HG02852 (cell line): ENCODE results near the gene OPTC.
"Not testable (repeated sequence)": the region's sequence is repeated elsewhere in the genome, so short reads cannot be mapped to it uniquely, and the experiment has no call there.

Experiments
- ATAC-seq: cut with Tn5 transposase; IDR thresholded peaks from one replicate; pipeline ENCODE4 v1.9.1; 2021; ENCODE audit warnings: mild to moderate bottlenecking, moderate library complexity; ENCODE audit not compliant: unreplicated experiment

Gene OPTC

DNA sequence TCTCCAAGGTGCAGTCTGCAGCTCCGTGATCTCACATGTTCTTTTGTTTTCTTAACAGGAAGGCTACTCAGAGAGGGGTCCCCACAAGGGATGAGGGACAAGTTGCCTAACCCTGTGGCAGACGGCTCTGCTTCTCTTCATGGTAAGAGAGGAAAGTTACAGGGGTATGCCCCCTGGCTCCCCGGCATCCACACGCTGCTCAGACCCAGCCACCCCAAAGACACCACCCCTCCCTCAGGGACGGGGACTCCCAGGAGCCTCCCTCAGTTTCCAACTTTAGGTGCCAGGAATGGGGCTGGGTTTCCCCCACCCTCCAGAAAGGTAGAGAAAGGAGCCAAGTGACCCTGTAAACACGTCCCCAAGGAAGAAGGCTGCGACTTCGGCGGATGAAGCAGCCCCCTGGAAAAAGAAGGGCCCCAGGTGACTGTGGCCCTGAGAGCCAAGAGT, 19.7 kb downstream of the OPTC start:
- ATAC-seq = no peak

DNA sequence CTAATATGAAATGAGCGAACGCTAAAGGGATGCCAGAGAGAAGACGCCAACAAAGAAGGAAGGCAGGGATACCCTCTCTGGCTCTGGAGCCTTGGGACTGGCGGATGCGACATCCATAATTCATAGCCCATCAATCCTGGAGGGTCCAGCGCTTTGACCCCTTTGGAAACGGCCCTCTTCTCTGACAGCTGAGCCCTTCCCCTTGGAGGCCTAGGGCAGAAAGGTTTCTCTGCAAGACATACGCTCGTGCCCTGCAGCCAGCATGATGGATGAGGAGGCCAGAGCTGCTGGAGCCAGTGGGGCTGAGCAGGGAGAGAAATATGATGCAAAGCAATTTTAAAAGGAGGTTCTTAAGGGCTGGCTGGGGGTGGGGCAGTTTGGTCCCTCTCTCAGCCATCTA, 22.2 kb downstream of the OPTC start:
- ATAC-seq = no peak

DNA sequence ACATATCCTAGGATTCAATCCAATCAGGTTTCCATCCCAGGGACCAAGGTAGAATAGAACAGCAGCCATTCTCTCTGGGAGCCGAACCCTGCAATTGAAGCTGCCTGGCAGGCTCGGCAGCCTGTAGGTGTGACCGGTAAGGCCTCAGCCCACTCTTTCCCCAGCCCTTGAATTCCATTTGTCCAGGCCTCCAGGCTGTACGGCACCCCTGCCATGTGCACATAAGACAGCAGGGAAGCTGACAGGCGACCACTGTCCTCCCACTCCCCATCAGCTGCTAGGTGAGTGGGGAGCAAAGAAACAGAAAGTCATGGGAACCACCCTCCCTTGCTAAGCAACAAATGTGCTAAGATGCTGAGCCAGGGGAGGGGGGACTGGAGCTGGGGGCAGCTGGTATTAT, 23.0 kb downstream of the OPTC start:
- no peak for ATAC-seq

DNA sequence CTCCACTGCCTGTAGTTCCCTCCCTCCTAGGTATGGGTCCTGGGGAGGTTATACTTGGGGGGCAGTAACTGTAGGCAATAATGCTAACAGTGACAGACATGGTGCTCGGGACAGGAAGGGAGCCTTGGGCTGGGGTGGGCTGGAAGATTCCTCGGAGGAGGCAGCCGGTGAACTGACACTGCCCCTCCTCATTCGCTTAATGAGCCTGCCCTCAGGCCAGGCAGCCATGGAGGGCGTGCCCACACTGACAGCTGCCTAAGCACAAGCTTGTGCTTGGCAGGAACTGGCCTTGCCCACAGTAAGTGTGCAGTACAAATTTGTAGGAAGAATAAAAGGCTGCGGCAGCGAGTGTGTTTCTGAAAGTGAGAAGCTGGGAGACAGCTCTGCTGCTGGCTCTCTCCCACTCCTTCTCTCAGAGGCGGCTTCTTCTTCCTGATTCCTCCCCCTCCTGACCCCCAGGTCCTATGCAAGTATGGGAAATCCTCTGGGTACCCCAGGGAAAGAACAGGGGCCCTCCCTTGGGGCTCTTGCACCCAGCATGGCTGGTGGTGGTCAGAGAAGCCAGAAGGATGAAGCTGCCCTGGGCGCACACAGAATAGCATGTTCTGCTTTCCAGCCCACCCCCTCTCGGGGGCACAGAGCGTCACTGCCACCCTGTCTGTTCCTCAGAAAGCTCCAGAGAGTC, 23.6 kb downstream of the OPTC start:
- ATAC-seq = no peak

DNA sequence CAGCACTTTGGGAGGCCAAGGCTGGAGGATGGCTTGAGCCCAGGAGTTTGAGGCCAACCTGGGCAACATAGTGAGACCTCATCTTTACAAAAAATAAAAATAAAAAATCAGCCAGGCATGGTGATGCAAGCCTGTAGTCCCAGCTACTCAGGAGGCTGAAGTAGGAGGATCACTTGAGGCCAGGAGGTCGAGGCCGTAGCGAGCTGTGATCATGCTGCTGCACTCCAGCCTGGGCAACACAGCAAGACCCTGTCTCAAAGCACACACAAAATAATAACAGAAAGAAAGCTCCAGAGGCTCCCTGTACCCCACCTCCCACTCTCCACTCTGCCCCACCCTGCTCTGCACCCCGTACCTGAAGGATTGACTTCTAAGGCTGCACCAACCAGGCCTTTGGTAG, 24.2 kb downstream of the OPTC start:
- not testable (repeated sequence) for ATAC-seq

DNA sequence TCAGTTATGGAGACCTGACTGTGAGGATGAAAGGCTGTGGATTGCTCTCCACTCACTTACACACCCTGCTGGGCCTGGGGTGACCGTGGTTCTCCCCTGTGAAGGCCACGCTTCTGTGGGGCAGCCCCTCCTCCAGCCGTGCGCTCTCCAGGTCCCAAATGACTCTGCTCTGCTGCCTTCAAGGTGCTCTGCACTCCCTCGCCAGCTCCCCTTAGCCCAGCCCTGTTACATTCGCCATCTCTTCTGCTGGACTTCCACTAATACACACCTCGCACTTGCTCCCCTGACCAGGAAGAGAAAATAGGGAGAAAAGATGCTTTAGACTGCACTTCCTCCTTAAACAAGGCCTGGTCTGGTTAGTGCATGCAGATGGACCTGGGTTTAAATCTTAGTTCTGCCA, 24.6 kb downstream of the OPTC start:
- no peak for ATAC-seq

DNA sequence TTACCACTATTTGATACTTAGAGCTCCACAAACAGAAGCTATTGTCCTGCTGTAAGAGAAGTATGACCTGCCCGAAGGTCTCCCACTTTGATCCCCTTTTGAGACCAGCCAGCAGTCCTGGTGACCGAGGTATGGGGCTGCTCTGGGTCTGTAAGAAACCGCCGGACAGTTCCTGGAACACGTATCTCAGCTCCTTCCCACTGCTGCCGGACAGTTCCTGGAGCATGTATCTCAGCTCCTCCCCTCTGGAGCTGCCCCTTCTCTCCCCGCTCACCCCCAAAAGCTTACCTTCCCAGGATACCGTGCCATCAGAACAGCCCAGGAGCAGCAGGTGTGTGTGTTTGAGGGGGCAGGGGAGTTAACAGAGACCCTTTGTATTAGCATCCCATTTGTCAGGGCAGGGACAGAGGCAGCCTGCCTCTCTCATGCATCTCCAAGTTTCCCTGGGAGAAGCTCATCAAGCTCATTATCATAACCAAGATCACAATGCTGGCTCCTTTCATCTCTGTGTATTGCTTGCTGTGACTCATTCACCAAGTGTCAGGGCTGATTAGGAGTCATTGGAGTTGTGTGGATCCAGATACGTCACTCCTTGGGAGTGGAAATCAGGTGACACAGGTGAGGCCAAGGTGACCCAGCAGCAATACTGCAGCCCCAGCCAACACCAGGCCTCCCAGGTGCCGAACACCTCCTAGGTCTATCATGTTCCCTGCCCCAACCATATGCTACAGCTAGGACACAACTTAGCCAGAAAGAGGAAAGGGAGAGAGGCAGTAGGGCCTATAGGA, 25.3 kb downstream of the OPTC start:
- ATAC-seq = no peak

DNA sequence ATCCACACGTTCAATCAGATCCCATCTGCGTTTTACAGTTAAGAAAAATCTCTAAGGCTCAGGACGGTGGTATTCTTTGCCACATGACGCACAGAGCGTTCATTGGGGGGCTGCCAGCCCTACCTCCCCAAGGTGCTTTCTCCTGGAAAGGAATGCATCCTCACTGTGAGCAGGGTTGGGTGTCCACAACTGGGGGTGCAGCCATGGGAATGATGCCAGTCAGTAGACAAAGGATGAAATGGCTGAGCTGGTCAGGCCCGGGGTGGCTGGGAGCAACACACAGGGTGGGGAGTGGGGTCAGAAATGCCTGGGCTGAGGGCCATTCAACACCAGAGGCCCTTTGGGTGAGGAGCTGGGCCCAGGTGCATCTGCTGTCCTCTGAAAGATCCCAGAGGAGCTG, 25.9 kb downstream of the OPTC start:
- no peak for ATAC-seq

DNA sequence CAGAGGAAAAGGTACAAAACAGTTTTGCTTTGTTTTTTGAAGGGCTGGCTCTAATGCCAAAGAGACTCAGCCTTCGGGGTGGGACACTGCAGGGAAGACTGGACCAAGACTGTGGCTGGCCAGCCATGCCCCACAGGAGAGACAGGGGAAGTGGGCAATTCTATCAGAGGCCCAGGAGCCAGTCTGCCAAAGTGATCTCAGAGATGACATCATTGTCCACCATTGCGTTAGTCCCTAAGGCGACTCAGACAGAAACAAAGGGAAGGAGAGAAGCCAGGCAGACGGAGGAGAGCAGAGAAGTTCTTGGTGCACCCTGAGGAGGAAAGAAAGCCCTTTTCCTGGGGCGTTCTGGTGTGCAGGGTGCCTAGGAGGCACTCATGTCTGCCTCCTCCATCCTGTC, 26.4 kb downstream of the OPTC start:
- no peak for ATAC-seq

DNA sequence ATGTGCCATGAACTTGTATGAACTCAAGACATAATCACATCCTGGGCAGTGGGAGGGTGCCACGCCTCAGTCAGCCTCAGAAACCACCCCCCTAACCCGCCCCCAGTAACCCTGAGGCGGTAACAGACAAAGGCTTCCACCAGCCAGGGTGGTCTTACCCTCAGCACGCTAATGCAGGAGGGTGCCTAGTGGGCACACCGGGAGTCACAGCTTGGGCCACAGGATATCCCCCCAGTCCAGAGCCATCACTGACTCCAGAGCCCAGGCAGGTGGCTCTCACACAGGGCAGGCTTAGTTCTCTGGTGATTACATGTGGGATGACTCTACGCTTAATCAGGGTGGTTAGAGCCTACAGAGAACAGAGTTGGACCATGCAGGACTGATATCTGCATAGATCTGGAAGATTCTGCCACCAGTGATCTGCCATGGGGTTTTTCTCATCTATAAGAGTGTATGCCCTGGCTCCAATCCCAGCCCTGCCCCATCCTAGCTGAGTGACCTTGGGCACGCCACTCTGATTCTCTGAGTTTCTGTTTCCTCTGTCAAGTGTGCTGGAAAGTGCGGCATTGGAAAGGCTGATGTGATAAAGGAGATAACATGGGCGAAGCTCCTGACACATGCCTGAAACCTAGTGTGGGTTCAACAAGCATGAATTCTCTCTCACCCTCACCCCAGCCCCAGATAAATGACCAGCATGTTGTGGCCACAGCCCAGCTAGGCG, 27.3 kb downstream of the OPTC start:
- no peak for ATAC-seq

DNA sequence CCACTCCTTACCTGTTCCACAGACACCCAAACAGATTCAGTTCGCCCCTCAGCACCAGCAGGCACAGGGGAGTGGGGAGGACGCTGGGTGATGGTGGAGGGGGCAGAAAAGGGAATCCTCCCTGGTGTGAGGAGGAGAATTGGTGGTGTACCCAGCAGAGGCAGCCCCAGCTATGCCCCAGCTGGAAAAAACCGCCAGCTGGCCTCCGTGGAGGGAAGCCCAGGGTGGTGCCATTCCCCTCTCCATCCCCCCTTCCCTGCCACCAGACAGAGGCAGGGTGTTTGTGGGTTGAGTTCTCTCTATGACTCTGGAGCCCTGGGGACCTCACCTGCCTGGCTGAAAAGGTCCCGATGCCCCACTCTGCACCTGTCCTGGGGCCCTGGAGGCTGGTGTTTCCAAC, 27.9 kb downstream of the OPTC start:
- no peak for ATAC-seq

DNA sequence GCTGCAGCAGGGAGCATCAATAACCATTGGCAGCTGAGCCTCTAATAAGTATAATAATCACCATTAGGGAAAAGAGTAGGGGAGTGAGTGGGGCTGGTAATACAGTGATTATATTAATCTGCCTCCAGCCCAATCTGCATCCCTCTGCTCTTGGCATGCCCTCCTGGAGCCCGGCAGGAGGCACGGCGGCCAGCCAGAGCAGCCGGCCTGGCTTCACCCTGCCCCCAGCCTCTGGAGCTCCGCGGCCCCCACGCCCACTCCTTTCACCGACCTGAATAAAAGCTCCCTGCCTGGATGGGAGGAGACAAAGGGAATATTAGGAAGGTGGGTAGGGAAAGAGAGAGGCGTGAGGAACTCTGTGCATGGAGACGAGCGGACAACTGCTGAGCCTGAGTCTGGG, 28.3 kb downstream of the OPTC start:
- no peak for ATAC-seq

DNA sequence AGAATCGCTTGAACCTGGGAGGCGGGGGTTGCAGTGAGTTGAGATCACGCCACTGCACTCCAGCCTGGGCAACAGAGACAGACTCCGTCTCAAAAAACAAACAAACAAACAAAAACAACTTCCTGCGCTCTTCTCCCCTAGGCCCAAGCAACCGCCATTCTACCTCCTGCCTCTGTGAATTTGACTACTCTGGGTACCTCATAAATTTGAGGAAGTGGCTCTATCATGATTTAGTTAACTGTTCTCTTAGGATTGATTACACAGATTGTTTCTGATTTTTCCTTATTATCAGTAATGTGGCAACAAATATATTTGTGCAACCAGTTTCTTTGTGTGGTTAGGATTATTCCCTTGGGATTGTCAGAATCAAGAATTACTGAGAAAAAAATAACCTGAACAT, 29.7 kb downstream of the OPTC start:
- ATAC-seq = no peak

DNA sequence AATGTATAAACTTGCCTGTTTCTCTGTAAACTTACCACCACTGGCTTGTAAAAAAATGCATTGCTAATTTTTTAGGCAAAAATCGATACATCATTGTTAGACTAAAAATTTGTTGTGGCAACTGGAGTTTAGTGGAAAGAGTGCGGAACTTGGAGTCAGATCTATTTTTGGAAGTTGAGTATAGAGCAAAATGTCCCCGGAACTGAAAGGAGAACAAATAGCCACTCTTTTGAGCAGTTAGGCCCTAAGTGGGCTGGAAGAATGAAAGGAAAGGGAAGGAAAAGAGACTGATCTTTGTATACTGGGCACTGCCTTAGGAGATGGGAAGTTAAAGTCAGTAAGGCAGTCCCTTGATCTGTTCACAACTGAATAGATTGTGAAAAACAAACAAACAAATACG, 30.2 kb downstream of the OPTC start:
- no peak for ATAC-seq

DNA sequence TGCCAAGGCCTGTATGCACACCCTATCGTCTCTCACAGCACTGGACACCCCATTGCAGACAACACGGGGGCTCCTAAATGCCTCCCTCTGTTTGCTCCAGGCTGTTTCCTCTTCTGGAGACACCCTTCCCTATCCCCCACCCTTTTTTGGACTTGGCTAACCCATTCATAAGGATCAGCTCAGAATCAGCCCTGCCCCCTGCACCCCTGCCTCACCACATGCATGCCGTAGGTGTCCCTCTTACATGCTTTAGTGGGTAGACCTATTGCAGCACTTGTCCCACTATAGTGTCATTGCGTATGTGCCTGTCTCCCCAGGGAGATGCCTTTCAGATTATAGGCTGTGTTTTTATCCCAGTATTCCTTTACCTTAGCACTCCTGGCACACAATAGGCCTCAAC, 30.9 kb downstream of the OPTC start:
- no peak for ATAC-seq

DNA sequence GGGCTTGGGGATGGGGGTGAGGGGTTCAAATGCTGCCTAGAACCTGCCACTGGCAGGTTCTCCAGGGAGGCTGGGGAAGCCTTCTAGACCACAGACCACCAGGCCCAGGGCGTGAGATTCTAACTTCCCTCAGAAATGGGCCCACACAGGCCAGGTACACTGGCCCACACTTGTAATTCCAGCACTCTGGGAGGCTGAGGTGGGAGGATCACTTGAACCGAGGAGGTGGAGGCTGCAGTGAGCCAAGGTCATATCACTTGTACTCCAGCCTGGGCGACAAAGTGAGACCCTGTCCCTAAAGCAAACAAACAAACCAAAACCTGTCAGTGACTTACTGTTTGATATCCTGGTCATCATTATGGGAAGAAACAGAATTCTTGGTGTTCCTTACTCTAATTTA, 31.7 kb downstream of the OPTC start:
- no peak for ATAC-seq

DNA sequence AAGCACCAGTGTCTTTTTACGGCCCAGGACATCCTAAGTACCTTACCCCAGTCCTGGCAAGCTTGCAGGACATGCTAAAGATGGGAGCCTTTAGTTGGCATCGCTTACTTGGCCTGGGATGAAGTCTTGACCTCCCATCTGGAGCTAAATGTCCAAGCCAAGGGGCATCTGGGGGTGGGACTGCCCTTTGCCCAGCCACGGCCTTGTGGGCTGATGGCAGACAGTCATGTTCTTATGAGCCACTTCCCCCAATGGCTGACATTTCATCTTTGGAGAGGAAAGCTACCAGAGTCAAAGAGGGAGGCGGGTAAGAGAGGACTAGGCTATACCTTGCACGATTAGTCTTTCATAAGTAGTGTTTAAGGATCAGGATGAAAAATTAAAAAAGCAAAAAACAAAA, 32.2 kb downstream of the OPTC start:
- ATAC-seq = no peak

DNA sequence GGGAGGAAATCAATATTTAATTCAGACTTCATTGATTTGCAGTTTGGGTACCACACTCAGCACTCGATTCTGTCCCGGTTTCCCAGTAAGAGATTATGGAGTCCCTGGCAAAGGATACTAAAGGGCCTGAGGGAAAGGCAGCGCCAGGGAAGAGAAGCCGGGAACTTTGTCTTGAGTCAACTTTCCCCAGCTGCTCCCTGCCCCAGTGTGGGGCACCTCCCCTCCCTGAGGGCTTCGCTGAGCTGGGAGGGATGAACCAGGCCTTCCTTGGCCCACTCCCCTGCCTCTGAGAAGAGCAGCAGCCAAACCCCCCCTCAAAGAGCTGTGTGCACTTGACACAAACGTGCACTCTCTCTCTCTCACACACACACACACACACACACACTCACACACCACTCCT, 32.6 kb downstream of the OPTC start:
- no peak for ATAC-seq

DNA sequence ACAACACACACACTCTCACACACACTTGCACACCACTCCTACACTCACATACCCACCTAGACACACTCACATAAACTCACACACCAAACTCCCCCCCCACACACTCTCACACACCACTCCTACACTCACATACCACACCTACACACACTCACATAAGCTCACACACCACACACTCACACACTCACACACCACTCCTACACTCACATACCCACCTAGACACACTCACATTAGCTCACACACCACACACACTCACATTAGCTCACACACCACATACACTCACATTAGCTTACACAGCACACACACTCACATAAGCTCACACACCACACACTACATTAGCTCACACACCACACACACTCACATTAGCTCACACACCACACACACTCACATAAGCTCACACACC, 33.1 kb downstream of the OPTC start:
- no peak for ATAC-seq

DNA sequence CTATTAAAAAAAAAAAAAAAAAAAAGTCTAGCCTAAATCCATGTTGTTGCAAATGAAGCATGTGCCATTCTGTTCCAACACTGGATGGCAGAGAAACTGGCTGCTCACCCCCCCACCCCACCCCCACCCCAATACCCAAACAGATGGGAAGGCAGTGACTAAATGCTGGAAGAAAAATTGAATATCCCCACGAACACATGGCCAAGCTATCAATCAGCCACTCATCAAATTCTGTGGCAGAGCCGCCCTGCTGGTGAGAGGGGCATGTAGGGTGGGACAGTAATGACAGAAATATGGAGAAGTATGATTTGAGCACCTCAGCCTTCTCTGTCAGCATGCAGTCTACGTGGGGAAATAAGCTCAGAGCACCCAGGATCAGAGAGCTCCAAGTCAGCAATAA, 34.1 kb downstream of the OPTC start:
- ATAC-seq = no peak

DNA sequence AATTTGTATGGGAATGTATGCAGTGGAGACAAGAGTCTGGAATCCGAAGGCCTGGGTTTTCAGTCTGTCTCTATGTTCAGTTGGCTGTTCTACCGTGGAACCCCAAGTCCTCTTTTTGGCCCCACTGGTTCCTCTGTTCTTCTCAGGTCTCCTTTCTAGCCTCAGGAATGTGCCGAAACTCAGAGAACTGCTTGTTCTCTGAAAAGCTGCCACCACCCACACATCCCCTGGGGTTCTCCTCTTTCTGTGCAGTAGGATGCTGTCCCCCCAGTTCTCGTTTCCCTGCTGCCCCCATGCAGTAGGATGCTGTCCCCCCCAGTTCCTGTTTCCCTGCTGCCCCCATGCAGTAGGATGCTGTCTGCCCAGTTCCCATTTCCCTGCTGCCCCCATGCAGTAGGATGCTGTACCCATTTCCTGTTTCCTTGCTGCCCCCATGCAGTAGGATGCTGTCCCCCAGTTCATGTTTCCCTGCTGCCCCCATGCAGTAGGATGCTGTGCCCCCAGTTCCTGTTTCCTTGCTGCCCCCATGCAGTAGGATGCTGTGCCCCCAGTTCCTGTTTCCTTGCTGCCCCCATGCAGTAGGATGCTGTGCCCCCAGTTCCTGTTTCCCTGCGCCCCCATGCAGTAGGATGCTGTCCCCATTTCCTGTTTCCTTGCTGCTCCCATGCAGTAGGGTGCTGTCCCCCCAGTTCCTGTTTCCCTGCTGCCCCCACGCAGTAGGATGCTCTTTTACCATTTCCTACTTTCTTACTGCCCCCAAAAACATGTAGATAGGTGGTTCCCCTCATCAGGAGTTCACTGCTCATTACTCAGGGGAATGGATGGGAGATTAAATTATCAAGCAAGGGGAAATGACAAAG, 35.3 kb downstream of the OPTC start:
- no peak for ATAC-seq
